Neural cell (in vitro differentiated cells): ENCODE measurements around the gene NFU1.
A peak's percentile ranks its signal among the peaks of the same experiment; 100 is the strongest.

Source experiments
- CTCF ChIP-seq: fragments of 450-650 bp; IDR thresholded peaks from 2 replicates; pipeline ENCODE4 v1.5.1; 2014; ENCODE audit warnings: antibody characterized with exemption, mild to moderate bottlenecking, moderate library complexity; ENCODE audit not compliant: poor library complexity, severe bottlenecking
- EP300 ChIP-seq: fragments of 450-650 bp; conservative IDR thresholded peaks from 2 replicates; pipeline ENCODE4 v1.6.1; 2014; ENCODE audit warnings: antibody characterized with exemption, mild to moderate bottlenecking, moderate library complexity; ENCODE audit not compliant: poor library complexity, severe bottlenecking
- EZH2 ChIP-seq: fragments of 200-600, 300-800 bp; shearing (Covaris generic), sonication (generic); IDR thresholded peaks from 2 replicates; pipeline ENCODE4 v1.6.1; 2014; ENCODE audit warnings: antibody characterized with exemption, low read length, borderline replicate concordance, mild to moderate bottlenecking; ENCODE audit not compliant: insufficient read depth, poor library complexity, severe bottlenecking
- MXI1 ChIP-seq: fragments of 450-650 bp; conservative IDR thresholded peaks from 2 replicates; pipeline ENCODE4 v1.6.1; 2014; ENCODE audit warnings: antibody characterized with exemption, mild to moderate bottlenecking; ENCODE audit not compliant: poor library complexity, severe bottlenecking
- POLR2AphosphoS5 ChIP-seq: IDR thresholded peaks from 2 replicates; pipeline ENCODE4 v1.6.1; 2012
- RAD21 ChIP-seq: fragments of 450-650 bp; conservative IDR thresholded peaks from 2 replicates; pipeline ENCODE4 v1.6.1; 2014; ENCODE audit warnings: antibody characterized with exemption, mild to moderate bottlenecking, moderate library complexity
- SMC3 ChIP-seq: fragments of 450-650 bp; conservative IDR thresholded peaks from 2 replicates; pipeline ENCODE4 v1.6.1; 2014; ENCODE audit warnings: antibody characterized with exemption, mild to moderate bottlenecking, moderate library complexity; ENCODE audit not compliant: poor library complexity
- TAF1 ChIP-seq: IDR thresholded peaks from 2 replicates; pipeline ENCODE4 v1.6.1; 2012; ENCODE audit warnings: low read depth

GRCh38 chr2:69375494-69376353, 61.5 kb downstream of the NFU1 start:
- TF ChIP-seq CTCF (peak; percentile 45), EP300 (no peak), TAF1 (no peak), RAD21 (no peak), POLR2AphosphoS5 (no peak), SMC3 (no peak), MXI1 (no peak), EZH2 (no peak)
